Left lung (tissue), 10 donors: ENCODE data around the gene NACC1. TPM values are rescaled to one million over a fixed set of nuclear protein-coding genes. Genes with fewer than 3 reads are reported as not detected.

ENCODE experiments used
- ATAC-seq: fragments of 200-7000 bp; cut with Tn5 transposase; one replicate; pipeline ENCODE4 v1.9.1; 2020; ENCODE audit warnings: moderate library complexity
- DNase-seq, 4 donors: peaks; one replicate each; pipeline ENCODE4 v3.0.0-alpha.2; 2013 to 2020
- H3K27ac ChIP-seq, 2 donors: fragments of 200-600 bp; sonication (generic) in 1 of 2; one replicate each; pipeline versions ENCODE4 v1.5.0 to v1.8.0; 2020 to 2021
- H3K27me3 ChIP-seq, 2 donors: fragments of 200-600 bp; sonication (generic) in 1 of 2; one replicate each; pipeline versions ENCODE4 v1.5.0 to v1.8.0; 2020 to 2021
- H3K36me3 ChIP-seq, 2 donors: fragments of 200-600 bp; sonication (generic) in 1 of 2; one replicate each; pipeline versions ENCODE4 v1.5.0 to v1.8.0; 2020 to 2021
- H3K4me1 ChIP-seq, 2 donors: fragments of 200-600 bp; one replicate each; pipeline ENCODE4 v1.8.0; 2021
- H3K4me3 ChIP-seq, 2 donors: fragments of 200-600 bp; sonication (generic) in 1 of 2; one replicate each; pipeline versions ENCODE4 v1.5.0 to v1.8.0; 2020 to 2021; ENCODE audit warnings: mild to moderate bottlenecking in 1 of 2
- H3K9me3 ChIP-seq, 2 donors: fragments of 200-600 bp; sonication (generic) in 1 of 2; one replicate each; pipeline versions ENCODE4 v1.5.0 to v1.8.0; 2020 to 2021
- CTCF ChIP-seq, 2 donors: fragments of 200-600 bp; sonication (generic) in 1 of 2; IDR thresholded peaks; one replicate each; pipeline versions ENCODE4 v1.5.0 to v1.8.0; 2021; ENCODE audit warnings: antibody characterized with exemption in 2 of 2
- intact Hi-C, 2 donors: fragments of 100-400 bp; cut with DNase I; formaldehyde crosslinking; loops; one replicate each; pipeline versions ENCODE4 v1.11.2 to v1.14.2; 2022
- polyA plus RNA-seq, 6 donors: library from polyadenylated mRNA; unstranded; fragments of 120-200 nt; gene quantifications; one replicate each; pipeline ENCODE4 v1.2.1, GENCODE V29; 2013; ENCODE audit not compliant: insufficient read length in 6 of 6
- total RNA-seq, 2 donors: library from RNA; stranded (reverse); fragmentation: NEBNext Ultra II Directional; extraction: Animal tissue kit (Norgen Biotek cat#: 25700); gene quantifications; one replicate each; pipeline ENCODE4 v1.2.1, GENCODE V29; 2021
- donor health status: DM: no; HTN: yes; CAD: no.
- donor health status: DM: no; HTN: no; CAD: no.

Gene NACC1
- total and polyA plus RNA-seq, 8 donors: 14.9 to 92.5 (median 21.1) TPM

- intact Hi-C loops: no loop called here
- Histone ChIP-seq H3K27ac (no peak overlapping the region), H3K4me1 (peaks cover 0 to 19% of the 10 kb centered on the region in 2 donors), H3K4me3 (no peak overlapping the region), H3K9me3 (no peaks in the 10 kb centered on the region), H3K27me3 (no peaks in the 10 kb centered on the region), H3K36me3 (peaks cover 0 to 23% of the 10 kb centered on the region in 2 donors)
- no peak for TF ChIP-seq CTCF (IDR thresholded peaks at IDR 0.05)
- DNase-seq (no peak), ATAC-seq (no peak)
These were observed 46.4 kb upstream of the NACC1 start for GRCh38 chr19:13071444-13072187.

- ATAC-seq (no peak), DNase-seq (no peak)
- Histone ChIP-seq H3K9me3 (no peaks in the 10 kb centered on the region), H3K4me3 (no peak overlapping the region), H3K27me3 (no peaks in the 10 kb centered on the region), H3K4me1 (peaks cover 0 to 22% of the 10 kb centered on the region in 2 donors), H3K36me3 (peaks cover 0 to 28% of the 10 kb centered on the region in 2 donors), H3K27ac (no peak overlapping the region)
- intact Hi-C loops: no loop called here
- no peak for TF ChIP-seq CTCF (IDR thresholded peaks at IDR 0.05)
These were observed 45.7 kb upstream of the NACC1 start for GRCh38 chr19:13072188-13072908.

- peaks cover 4 to 20% of the 10 kb centered on the region in 2 donors for H3K4me1 ChIP-seq
- intact Hi-C loops: no loop called here
- no peak for ATAC-seq
These were observed 44.8 kb upstream of the NACC1 start for GRCh38 chr19:13073263-13073662.

GRCh38 chr19:13074378-13074777, 43.7 kb upstream of the NACC1 start:
- H3K27me3 ChIP-seq: no peaks in the 10 kb centered on the region
- H3K9me3 ChIP-seq: no peaks in the 10 kb centered on the region
- H3K36me3 ChIP-seq: peaks cover 0 to 28% of the 10 kb centered on the region in 2 donors
- intact Hi-C loops: no loop called here
- no peak overlapping the region for H3K27ac ChIP-seq
- DNase-seq (no peak), ATAC-seq (no peak)
- no peak for TF ChIP-seq CTCF (IDR thresholded peaks at IDR 0.05)
- peaks cover 14 to 26% of the 10 kb centered on the region in 2 donors for H3K4me1 ChIP-seq
- H3K4me3 ChIP-seq: no peak overlapping the region

More at GRCh38 chr19:13073263-13073662, 44.8 kb upstream of the NACC1 start:
- DNase-seq: no peak
- H3K36me3 ChIP-seq: peaks cover 0 to 28% of the 10 kb centered on the region in 2 donors
- TF ChIP-seq CTCF (IDR thresholded peaks at IDR 0.05): no peak
- H3K27ac ChIP-seq: no peak overlapping the region
- H3K9me3 ChIP-seq: no peaks in the 10 kb centered on the region
- no peak overlapping the region for H3K4me3 ChIP-seq
- no peaks in the 10 kb centered on the region for H3K27me3 ChIP-seq

GRCh38 chr19:13076320-13076719, 41.7 kb upstream of the NACC1 start:
- DNase-seq: no peak
- ATAC-seq: no peak
- no peak for TF ChIP-seq CTCF (IDR thresholded peaks at IDR 0.05)
- H3K27ac ChIP-seq: no peak overlapping the region
- H3K36me3 ChIP-seq: peaks cover 0 to 28% of the 10 kb centered on the region in 2 donors
- H3K9me3 ChIP-seq: no peaks in the 10 kb centered on the region
- intact Hi-C loops: no loop called here
- H3K4me3 ChIP-seq: no peak overlapping the region
- peaks cover 17 to 37% of the 10 kb centered on the region in 2 donors for H3K4me1 ChIP-seq
- H3K27me3 ChIP-seq: no peaks in the 10 kb centered on the region
